ENCODE results near the gene DNAJB6. TPM values are rescaled to one million over a fixed set of nuclear protein-coding genes. Genes with fewer than 3 reads are reported as not detected.

Gene DNAJB6
- total and polyA plus RNA-seq, 2 of the 4 experiments (the other 2 are of a cell fraction): 93.4 to 165 TPM

DNA sequence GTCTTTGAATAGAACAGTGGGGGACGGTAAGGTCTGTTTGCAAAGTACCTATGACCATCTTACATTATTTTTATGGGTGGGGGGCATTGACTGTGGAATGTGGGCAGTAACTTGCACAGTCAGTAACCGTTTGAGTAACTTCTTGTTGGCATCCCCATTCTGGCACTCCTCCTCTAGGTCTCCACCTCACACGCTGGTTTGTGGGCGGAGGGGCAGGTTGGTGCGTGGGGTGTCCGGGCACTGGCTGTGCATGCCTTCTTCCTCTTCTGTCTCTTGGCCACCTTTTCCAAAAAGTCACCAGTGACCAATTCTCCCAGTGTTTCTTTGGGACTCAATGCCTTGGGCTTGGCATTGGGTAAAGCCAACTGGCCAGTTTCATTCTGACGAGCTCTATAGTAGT is 43.6 kb downstream of the DNAJB6 start:
- H3K9ac ChIP-seq (ENCODE audit: low read depth, low read length): no peak overlapping the region
- peaks cover 4% of the 10 kb centered on the region; the same call in 1 of the 2 replicates for H3K4me1 ChIP-seq (ENCODE audit: control insufficient read depth, insufficient read depth, low read length)
- no TSS peak for BruUV-seq (replicated peaks)
- H3K27ac ChIP-seq (ENCODE audit: insufficient read depth, low read length): no peak overlapping the region
- no peak overlapping the region for H4K91ac ChIP-seq (ENCODE audit: insufficient read depth, low read depth, low read length)
- H2BK20ac ChIP-seq (ENCODE audit: low read depth, low read length): no peak overlapping the region
- no peak overlapping the region for H3K18ac ChIP-seq (ENCODE audit: low read depth, low read length)
- no peak overlapping the region for H2BK15ac ChIP-seq (ENCODE audit: low read depth, low read length)
- H3K14ac ChIP-seq (replicated peaks; ENCODE audit: low read depth, low read length): no peak overlapping the region
- no peak overlapping the region for H2AK9ac ChIP-seq (replicated peaks; ENCODE audit: low read depth, low read length, poor library complexity)
- peaks cover 85% of the 10 kb centered on the region for H4K20me1 ChIP-seq (ENCODE audit: insufficient read depth, low read length)
- no peak overlapping the region for H2AK5ac ChIP-seq (ENCODE audit: low read depth, low read length)
- in situ Hi-C loops (cut with MboI; ENCODE audit: low sequenced_read_pairs) (loop anchor here (25.0 kb wide), 1 partner anchor 418 kb away; no protein-coding TSS in a partner anchor), dilution Hi-C loops (cut with HindIII; ENCODE audit: low sequenced_read_pairs, unreplicated experiment) (no loop called here), intact Hi-C loops (cut with micrococcal nuclease) (no loop called here)
- H2BK5ac ChIP-seq (ENCODE audit: low read depth, low read length, poor library complexity, severe bottlenecking): no peak overlapping the region
- peaks cover 25% of the 10 kb centered on the region for H3K9me1 ChIP-seq (ENCODE audit: insufficient read depth, low read length)
- H4K8ac ChIP-seq (ENCODE audit: low read depth in 2 of 2, low read length in 2 of 2): no peak overlapping the region
- peaks cover 35 to 80% of the 10 kb centered on the region in 2 experiments for H3K79me1 ChIP-seq (ENCODE audit: low read depth in 1 of 2, low read length in 2 of 2)
- no peak overlapping the region for H3K56ac ChIP-seq (ENCODE audit: extremely low read depth, insufficient read depth, low read length)
- TF ChIP-seq POLR2A (IDR thresholded peaks at IDR 0.05; ENCODE audit: low read depth, low read length): no peak
- TF ChIP-seq, protein P1, sequence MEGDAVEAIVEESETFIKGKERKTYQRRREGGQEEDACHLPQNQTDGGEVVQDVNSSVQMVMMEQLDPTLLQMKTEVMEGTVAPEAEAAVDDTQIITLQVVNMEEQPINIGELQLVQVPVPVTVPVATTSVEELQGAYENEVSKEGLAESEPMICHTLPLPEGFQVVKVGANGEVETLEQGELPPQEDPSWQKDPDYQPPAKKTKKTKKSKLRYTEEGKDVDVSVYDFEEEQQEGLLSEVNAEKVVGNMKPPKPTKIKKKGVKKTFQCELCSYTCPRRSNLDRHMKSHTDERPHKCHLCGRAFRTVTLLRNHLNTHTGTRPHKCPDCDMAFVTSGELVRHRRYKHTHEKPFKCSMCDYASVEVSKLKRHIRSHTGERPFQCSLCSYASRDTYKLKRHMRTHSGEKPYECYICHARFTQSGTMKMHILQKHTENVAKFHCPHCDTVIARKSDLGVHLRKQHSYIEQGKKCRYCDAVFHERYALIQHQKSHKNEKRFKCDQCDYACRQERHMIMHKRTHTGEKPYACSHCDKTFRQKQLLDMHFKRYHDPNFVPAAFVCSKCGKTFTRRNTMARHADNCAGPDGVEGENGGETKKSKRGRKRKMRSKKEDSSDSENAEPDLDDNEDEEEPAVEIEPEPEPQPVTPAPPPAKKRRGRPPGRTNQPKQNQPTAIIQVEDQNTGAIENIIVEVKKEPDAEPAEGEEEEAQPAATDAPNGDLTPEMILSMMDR (conservative IDR thresholded peaks at IDR 0.05; ENCODE audit: low read depth, low read length): no peak
- TF ChIP-seq RAD21 (IDR thresholded peaks at IDR 0.05; ENCODE audit: low read length): no peak
- peaks cover 34% of the 10 kb centered on the region for H3K36me3 ChIP-seq (ENCODE audit: control insufficient read depth, insufficient read depth, low read length)
- ChIA-PET CTCF (no interaction called here), POLR2A (ENCODE audit: unreplicated experiment) (no interaction called here)
- H3K4me2 ChIP-seq (ENCODE audit: low read depth, low read length): no peak overlapping the region
- no peak overlapping the region for H3K4ac ChIP-seq (ENCODE audit: low read depth, low read length)
- DNase-seq: no peak
- WGBS, 2 experiments (ENCODE audit: extremely low coverage in 2 of 2, insufficient read length in 1 of 2): no CpG with 5 or more reads among the region's 7 CpGs
- H3K4me3 ChIP-seq (ENCODE audit: insufficient read depth, low read depth, low read length): no peak overlapping the region
- H3K27me3 ChIP-seq (ENCODE audit: control insufficient read depth, insufficient read depth, low read length): no peaks in the 10 kb centered on the region
- no peak overlapping the region for H4K5ac ChIP-seq (ENCODE audit: low read depth, low read length)
- no peak overlapping the region for H2BK120ac ChIP-seq (ENCODE audit: low read depth, low read length)
- ATAC-seq (ENCODE audit: low read depth): no peak
- H2AFZ ChIP-seq (replicated peaks; ENCODE audit: low read length, poor library complexity): no peak overlapping the region
- no peaks in the 10 kb centered on the region for H3K9me3 ChIP-seq (ENCODE audit: control insufficient read depth, insufficient read depth, low read length)
- no peak overlapping the region for H3K23ac ChIP-seq (ENCODE audit: low read depth, low read length)

Measured in IMR-90 (cell line).